ENCODE results near the gene GABRB3.

Gene GABRB3

DNA sequence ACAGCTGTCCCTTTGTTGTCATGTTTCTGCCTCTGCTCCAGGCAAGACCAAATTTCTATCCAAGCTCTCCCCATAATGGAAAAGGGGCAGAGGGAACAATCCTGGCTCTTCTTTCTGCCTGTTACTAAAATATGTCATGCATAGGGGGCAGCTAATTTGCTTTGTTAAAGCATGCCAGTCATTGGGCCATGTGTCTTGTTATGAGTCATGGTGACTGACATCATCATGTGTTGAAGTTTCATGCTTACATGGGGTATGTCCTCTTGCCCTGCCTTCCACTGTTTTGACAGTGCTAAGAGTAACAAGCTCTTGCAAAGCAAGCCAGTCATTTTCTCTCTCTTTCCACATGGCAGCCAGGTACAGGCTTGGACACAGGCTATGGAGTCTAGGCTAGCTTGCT is 268.9 kb downstream of the GABRB3 start:
- TF ChIP-seq, protein P1, sequence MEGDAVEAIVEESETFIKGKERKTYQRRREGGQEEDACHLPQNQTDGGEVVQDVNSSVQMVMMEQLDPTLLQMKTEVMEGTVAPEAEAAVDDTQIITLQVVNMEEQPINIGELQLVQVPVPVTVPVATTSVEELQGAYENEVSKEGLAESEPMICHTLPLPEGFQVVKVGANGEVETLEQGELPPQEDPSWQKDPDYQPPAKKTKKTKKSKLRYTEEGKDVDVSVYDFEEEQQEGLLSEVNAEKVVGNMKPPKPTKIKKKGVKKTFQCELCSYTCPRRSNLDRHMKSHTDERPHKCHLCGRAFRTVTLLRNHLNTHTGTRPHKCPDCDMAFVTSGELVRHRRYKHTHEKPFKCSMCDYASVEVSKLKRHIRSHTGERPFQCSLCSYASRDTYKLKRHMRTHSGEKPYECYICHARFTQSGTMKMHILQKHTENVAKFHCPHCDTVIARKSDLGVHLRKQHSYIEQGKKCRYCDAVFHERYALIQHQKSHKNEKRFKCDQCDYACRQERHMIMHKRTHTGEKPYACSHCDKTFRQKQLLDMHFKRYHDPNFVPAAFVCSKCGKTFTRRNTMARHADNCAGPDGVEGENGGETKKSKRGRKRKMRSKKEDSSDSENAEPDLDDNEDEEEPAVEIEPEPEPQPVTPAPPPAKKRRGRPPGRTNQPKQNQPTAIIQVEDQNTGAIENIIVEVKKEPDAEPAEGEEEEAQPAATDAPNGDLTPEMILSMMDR (IDR thresholded peaks at IDR 0.05; ENCODE audit: low read depth, low read length): no peak
- H3K4me3 ChIP-seq (ENCODE audit: low read depth, low read length): no peak overlapping the region

Data from WI38 (cell line).